GM21390 (cell line): ENCODE data around the gene LMBR1L.

ENCODE experiments used
- ATAC-seq: cut with Tn5 transposase; IDR thresholded peaks from one replicate; pipeline ENCODE4 v1.9.1; 2021; ENCODE audit not compliant: unreplicated experiment

Gene LMBR1L

GRCh38 chr12:49054524-49054923 lies 56.1 kb downstream of the LMBR1L start:
- ATAC-seq: no peak

- ATAC-seq: no peak
Observed at GRCh38 chr12:49054096-49054495, 56.6 kb downstream of the LMBR1L start.

DNA sequence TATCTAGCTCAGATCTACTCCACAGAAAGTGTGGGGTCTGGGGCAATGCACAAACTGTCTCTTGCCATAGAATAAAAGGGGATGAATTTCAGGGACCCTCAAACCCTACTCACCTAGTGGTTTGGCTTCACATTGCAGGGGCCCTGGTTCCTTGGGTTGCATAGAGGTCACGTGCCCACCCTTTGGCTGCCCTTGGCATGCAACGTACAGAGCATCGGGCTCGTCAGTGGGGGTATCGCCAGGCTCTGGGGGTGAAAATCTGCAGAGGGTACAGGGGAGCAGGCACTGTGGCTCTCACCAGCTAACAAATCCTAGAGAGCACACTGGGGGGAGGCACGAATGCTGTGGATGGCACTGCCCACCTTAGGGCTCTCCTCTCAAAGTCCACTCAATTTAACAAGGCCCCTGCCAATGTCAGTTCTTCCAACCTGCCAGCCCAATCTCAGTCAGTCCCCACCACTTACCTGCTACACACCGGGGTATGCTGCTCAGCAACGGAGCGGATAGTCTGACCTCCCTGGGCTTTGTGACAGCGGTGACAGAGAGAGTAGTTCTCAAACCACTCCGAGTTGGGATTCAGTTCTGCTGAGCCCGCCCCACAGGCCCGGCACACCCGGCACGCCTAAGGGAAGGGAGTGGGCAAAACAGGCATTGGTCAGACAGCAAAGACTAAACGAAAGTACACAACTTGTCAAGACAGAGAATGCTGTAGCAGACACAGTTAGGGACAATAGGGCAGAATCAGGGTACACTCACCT lies 58.0 kb downstream of the LMBR1L start:
- ATAC-seq: no peak

- ATAC-seq: no peak
Observed at GRCh38 chr12:49051777-49052438, 58.7 kb downstream of the LMBR1L start.

DNA sequence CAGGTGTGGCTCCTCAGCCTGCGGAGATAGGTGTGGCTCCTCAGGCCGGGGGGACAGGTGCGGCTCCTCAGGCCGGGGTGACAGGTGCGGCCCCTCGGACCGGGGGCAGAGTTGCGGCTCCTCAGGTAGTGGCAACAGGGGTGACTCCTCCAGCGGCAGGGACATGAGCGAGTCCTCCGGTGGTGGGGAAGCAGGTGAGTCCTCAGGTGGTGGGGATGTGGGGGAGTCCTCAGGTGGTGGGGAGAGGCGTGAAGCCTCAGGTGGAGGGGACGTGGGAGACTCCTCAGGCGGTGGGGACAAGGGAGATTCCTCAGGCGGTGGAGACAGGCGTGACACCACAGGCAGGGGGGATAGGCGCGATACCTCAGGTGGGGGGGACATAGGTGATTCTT lies 59.3 kb downstream of the LMBR1L start:
- ATAC-seq: no peak

- ATAC-seq: no peak
Observed at GRCh38 chr12:49050507-49051372, 59.9 kb downstream of the LMBR1L start.

- no peak for ATAC-seq
Observed at GRCh38 chr12:49049566-49050224, 61.0 kb downstream of the LMBR1L start.

GRCh38 chr12:49048953-49049352 lies 61.7 kb downstream of the LMBR1L start:
- ATAC-seq: no peak
